Measurements from ENCODE around the gene ZNF592. TPM values are rescaled to one million over a fixed set of nuclear protein-coding genes. Genes with fewer than 3 reads are reported as not detected.

Gene ZNF592
- total RNA-seq, result 10 to 100 TPM; 20.8 to 38.7 TPM

GRCh38 chr15:84748274-84749110 is at the start of gene ZNF592:
TSS of gene ZNF592 (plus strand) at chr15:84748592. CDS start at chr15:84782676, 34,084 bp downstream.
- H3K27me3 ChIP-seq (replicated peaks; ENCODE audit: insufficient read depth), result no peaks in the 10 kb centered on the region
- H3K4me3 ChIP-seq, result peak within 1 kb of the TSS; percentile 81 to 86
- no peaks in the 10 kb centered on the region for H3K36me3 ChIP-seq
- TF ChIP-seq POLR2AphosphoS5 (IDR thresholded peaks at IDR 0.05) (no peak), POLR2A (IDR thresholded peaks at IDR 0.05) (no peak), CTCF (IDR thresholded peaks at IDR 0.05) (peak in 2 of 4 experiments; percentile 9 to 76)
- intact Hi-C loops (cut with DNase I), result loop anchor here (5.0 to 10.0 kb wide), 2 partner anchors 74 to 94 kb away; partner anchors contain the start of genes NMB and WDR73
- peak; percentile 73 for DNase-seq (ENCODE audit: low spot score)
- peaks cover 3% of the 10 kb centered on the region for H3K4me1 ChIP-seq (replicated peaks)
- no peaks in the 10 kb centered on the region for H3K9me3 ChIP-seq
- H3K27ac ChIP-seq, result peak within 1 kb of the TSS; percentile 99 to 100
- WGBS, result under 1% methylated on average over 35 of the region's 127 CpGs

- intact Hi-C loops (cut with DNase I), result no loop called here
- Histone ChIP-seq H3K27me3 (replicated peaks; ENCODE audit: insufficient read depth) (no peaks in the 10 kb centered on the region), H3K27ac (no peak overlapping the region), H3K4me1 (replicated peaks) (no peaks in the 10 kb centered on the region), H3K36me3 (no peaks in the 10 kb centered on the region), H3K4me3 (no peak overlapping the region), H3K9me3 (no peaks in the 10 kb centered on the region)
- TF ChIP-seq POLR2A (IDR thresholded peaks at IDR 0.05) (no peak), POLR2AphosphoS5 (IDR thresholded peaks at IDR 0.05) (no peak), CTCF (IDR thresholded peaks at IDR 0.05) (no peak)
- DNase-seq (ENCODE audit: low spot score), result no peak
- 87% methylated on average over 8 of the region's 8 CpGs for WGBS
Measured at GRCh38 chr15:84699538-84700191, 48.7 kb upstream of the ZNF592 start.

GRCh38 chr15:84702961-84703482 is 45.4 kb upstream of the ZNF592 start:
- TF ChIP-seq POLR2AphosphoS5 (IDR thresholded peaks at IDR 0.05) (peak; percentile 12), POLR2A (IDR thresholded peaks at IDR 0.05) (no peak)
- Histone ChIP-seq H3K27ac (no peak overlapping the region), H3K4me3 (no peak overlapping the region), H3K9me3 (no peaks in the 10 kb centered on the region), H3K4me1 (replicated peaks) (no peaks in the 10 kb centered on the region), H3K36me3 (no peaks in the 10 kb centered on the region), H3K27me3 (replicated peaks; ENCODE audit: insufficient read depth) (no peaks in the 10 kb centered on the region)
- DNase-seq (ENCODE audit: low spot score), result no peak
- intact Hi-C loops (cut with DNase I), result no loop called here
- WGBS, result 45% methylated on average over 4 of the region's 4 CpGs

- Histone ChIP-seq H3K27ac (no peak overlapping the region), H3K4me3 (no peak overlapping the region), H3K27me3 (replicated peaks; ENCODE audit: insufficient read depth) (no peaks in the 10 kb centered on the region), H3K9me3 (no peaks in the 10 kb centered on the region), H3K36me3 (no peaks in the 10 kb centered on the region), H3K4me1 (replicated peaks) (no peaks in the 10 kb centered on the region)
- intact Hi-C loops (cut with DNase I), result no loop called here
- no peak for TF ChIP-seq POLR2A (IDR thresholded peaks at IDR 0.05)
- TF ChIP-seq POLR2AphosphoS5 (IDR thresholded peaks at IDR 0.05), result no peak
- TF ChIP-seq CTCF (IDR thresholded peaks at IDR 0.05), result no peak
- no peak for DNase-seq (ENCODE audit: low spot score)
- WGBS, result 97% methylated on average over 5 of the region's 5 CpGs
Measured at GRCh38 chr15:84703808-84704207, 44.6 kb upstream of the ZNF592 start.

- no peak for TF ChIP-seq POLR2A (IDR thresholded peaks at IDR 0.05)
- TF ChIP-seq POLR2AphosphoS5 (IDR thresholded peaks at IDR 0.05), result no peak
- no peak for TF ChIP-seq CTCF (IDR thresholded peaks at IDR 0.05)
- WGBS, result 66% methylated on average over 5 of the region's 5 CpGs
- H3K9me3 ChIP-seq, result no peaks in the 10 kb centered on the region
- H3K27me3 ChIP-seq (replicated peaks; ENCODE audit: insufficient read depth), result no peaks in the 10 kb centered on the region
- no peaks in the 10 kb centered on the region for H3K4me1 ChIP-seq (replicated peaks)
- H3K27ac ChIP-seq, result no peak overlapping the region
- no peak for DNase-seq (ENCODE audit: low spot score)
- H3K4me3 ChIP-seq, result no peak overlapping the region
- no peaks in the 10 kb centered on the region for H3K36me3 ChIP-seq
- intact Hi-C loops (cut with DNase I), result no loop called here
Measured at GRCh38 chr15:84714372-84714771, 34.0 kb upstream of the ZNF592 start.
